PC-9 (cell line): Measurements from ENCODE around the gene GSTO2. TPM values are rescaled to one million over a fixed set of nuclear protein-coding genes. Genes with fewer than 3 reads are reported as not detected.
"Not testable (repeated sequence)": the region's sequence is repeated elsewhere in the genome, so short reads cannot be mapped to it uniquely, and the experiment has no call there.

Source experiments
- BruUV-seq: library from RNA; stranded (reverse); fragments of 400-500 nt; replicated peaks from 2 replicates; lab custom pipeline; 2021; lab: Mats Ljungman, UMichigan
- CTCF ChIA-PET: fragments of 300-600 bp; sonication (Branson Sonifier 250); formaldehyde crosslinking; loops from one replicate; lab custom pipeline; 2022; ENCODE audit warnings: antibody characterized with exemption; lab: Charles Lee
- POLR2A ChIA-PET: fragments of 300-600 bp; sonication (Branson Sonifier 250); formaldehyde crosslinking; loops from one replicate; lab custom pipeline; 2022; ENCODE audit warnings: antibody characterized with exemption; ENCODE audit not compliant: unreplicated experiment; lab: Charles Lee
- DNase-seq, 2 experiments: peaks; one replicate each; pipeline versions ENCODE4 v3.0.0 to v3.0.0-alpha.2; 2015 to 2022; ENCODE audit warnings: mixed read lengths in 1 of 2
- H2AFZ ChIP-seq: fragments of 200-600 bp; sonication (generic); 2 replicates; pipeline ENCODE4 v1.8.1; 2017; ENCODE audit warnings: antibody characterized with exemption
- H3F3A ChIP-seq: fragments of 200-600 bp; sonication (generic); 2 replicates; pipeline ENCODE4 v1.8.1; 2017; ENCODE audit warnings: antibody characterized with exemption, mild to moderate bottlenecking, low read depth; ENCODE audit not compliant: insufficient read depth
- H3K27ac ChIP-seq: fragments of 200-600 bp; sonication (generic); 2 replicates; pipeline ENCODE4 v1.6.1; 2016; ENCODE audit warnings: mixed run types
- H3K27me3 ChIP-seq: fragments of 200-600 bp; sonication (generic); 2 replicates; pipeline ENCODE4 v1.6.1; 2016; ENCODE audit warnings: low read depth, mixed run types; ENCODE audit not compliant: insufficient read depth
- H3K36me3 ChIP-seq: fragments of 200-600 bp; sonication (generic); 2 replicates; pipeline ENCODE4 v1.6.1; 2016; ENCODE audit warnings: low read depth, mixed run types
- H3K4me1 ChIP-seq: fragments of 200-600 bp; sonication (generic); replicated peaks from 2 replicates; pipeline ENCODE4 v1.6.1; 2016; ENCODE audit warnings: mixed run types; ENCODE audit not compliant: insufficient read depth
- H3K4me2 ChIP-seq: fragments of 200-600 bp; sonication (generic); 2 replicates; pipeline ENCODE4 v1.6.1; 2017; ENCODE audit warnings: mixed run types
- H3K4me3 ChIP-seq: fragments of 200-600 bp; sonication (generic); 2 replicates; pipeline ENCODE4 v1.6.1; 2016; ENCODE audit warnings: mixed run types
- H3K79me2 ChIP-seq: fragments of 200-600 bp; sonication (generic); 2 replicates; pipeline ENCODE4 v1.6.1; 2017; ENCODE audit warnings: low read depth, mixed run types
- H3K9me2 ChIP-seq: fragments of 200-600 bp; sonication (generic); 2 replicates; pipeline ENCODE4 v1.8.1; 2017; ENCODE audit warnings: mild to moderate bottlenecking; ENCODE audit not compliant: insufficient read depth
- H3K9me3 ChIP-seq: fragments of 200-600 bp; sonication (generic); 2 replicates; pipeline ENCODE4 v1.8.1; 2016; ENCODE audit warnings: low read depth; ENCODE audit not compliant: insufficient read depth
- H4K20me1 ChIP-seq: fragments of 200-600 bp; sonication (generic); 2 replicates; pipeline ENCODE4 v1.8.1; 2017; ENCODE audit not compliant: insufficient read depth
- CTCF ChIP-seq: fragments of 200-600 bp; sonication (generic); conservative IDR thresholded peaks from 2 replicates; pipeline ENCODE4 v1.6.1; 2017; ENCODE audit warnings: mixed run types, antibody characterized with exemption, mild to moderate bottlenecking, moderate library complexity
- EZH2 ChIP-seq: fragments of 200-600 bp; sonication (generic); IDR thresholded peaks from 2 replicates; pipeline ENCODE4 v1.8.0; 2017; ENCODE audit warnings: antibody characterized with exemption, low read depth
- intact Hi-C: fragments of 100-400 bp; cut with micrococcal nuclease; formaldehyde crosslinking; loops from one replicate; pipeline ENCODE4 v1.10.0; 2022; ENCODE audit not compliant: unreplicated experiment
- total RNA-seq: library from RNA; stranded (reverse); gene quantifications from 2 replicates; pipeline ENCODE4 v1.2.3, GENCODE V29; 2021

GSTO2 gene
- total RNA-seq, 1 experiment from 2014 or later, result 3.3 TPM

DNA sequence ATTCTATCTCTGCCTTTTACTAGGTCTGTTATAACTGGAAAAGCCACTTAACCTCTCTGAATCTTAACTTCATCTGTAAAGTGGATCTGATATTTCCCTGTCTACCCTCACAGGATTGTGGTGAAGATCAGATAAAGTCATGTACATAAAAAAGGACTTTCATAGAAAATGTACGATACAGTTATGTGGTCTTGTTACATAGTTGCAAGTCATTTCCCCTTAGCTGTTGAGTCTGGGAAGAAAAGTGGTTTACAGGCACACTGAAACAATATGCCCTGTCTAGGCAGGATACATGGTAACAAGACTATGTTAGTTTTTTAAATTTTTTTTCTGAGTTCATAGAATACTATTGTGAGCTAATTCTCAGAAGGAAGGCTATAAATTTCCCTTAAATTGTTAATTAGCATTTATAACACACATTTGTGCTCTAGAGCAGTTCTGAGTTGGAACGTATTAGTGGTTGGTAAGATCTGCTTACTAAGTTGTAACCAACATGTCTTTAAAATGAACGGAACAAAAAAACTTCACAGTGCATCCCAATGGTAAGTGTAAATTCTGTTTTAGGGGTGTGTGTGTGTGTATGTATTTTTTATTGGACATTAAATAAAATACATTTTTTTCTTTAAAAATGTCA lies 21.4 kb upstream of the GSTO2 start:
- H3K79me2 ChIP-seq, result no peaks in the 10 kb centered on the region
- no peaks in the 10 kb centered on the region for H3K27me3 ChIP-seq
- ChIA-PET POLR2A (no interaction called here), CTCF (interaction anchor here (1.0 kb wide), 1 partner anchor 19 kb away, joined by 7 read pairs; no protein-coding TSS in a partner anchor)
- no peaks in the 10 kb centered on the region for H3K9me2 ChIP-seq
- no TSS peak for BruUV-seq
- no peak for DNase-seq
- no peak overlapping the region for H3K4me3 ChIP-seq
- H3K4me1 ChIP-seq, result no peaks in the 10 kb centered on the region
- H3K27ac ChIP-seq, result no peak overlapping the region
- H3K36me3 ChIP-seq, result no peaks in the 10 kb centered on the region
- no peak overlapping the region for H3K4me2 ChIP-seq
- intact Hi-C loops, result no loop called here
- no peak overlapping the region for H2AFZ ChIP-seq
- no peak for TF ChIP-seq EZH2
- TF ChIP-seq CTCF, result no peak
- H4K20me1 ChIP-seq, result no peaks in the 10 kb centered on the region
- H3F3A ChIP-seq, result 0 out of 2 replicates have a peak, but pooled peaks cover 2% of the 10 kb centered on the region
- H3K9me3 ChIP-seq, result no peaks in the 10 kb centered on the region

DNA sequence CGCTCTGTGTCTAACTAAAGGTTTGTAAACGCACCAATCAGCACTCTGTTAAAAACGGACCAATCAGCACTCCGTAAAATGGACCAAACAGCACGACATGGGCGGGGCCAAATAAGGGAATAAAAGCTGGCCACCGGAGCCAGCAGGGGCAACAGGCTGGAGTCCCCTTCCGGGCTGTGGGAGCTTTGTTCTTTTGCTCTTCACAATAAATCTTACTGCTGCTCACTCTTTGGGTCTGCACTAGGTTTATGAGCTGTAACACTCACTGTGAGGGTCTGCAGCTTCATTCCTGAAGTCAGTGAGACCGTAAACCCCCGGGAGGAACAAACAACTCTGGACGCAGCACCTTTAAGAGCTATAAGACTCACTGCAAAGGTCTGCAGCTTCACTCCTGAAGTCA lies 20.1 kb upstream of the GSTO2 start:
- H3K79me2 ChIP-seq, H3K9me2 ChIP-seq, H3F3A ChIP-seq, H3K9me3 ChIP-seq, H3K4me2 ChIP-seq, H3K4me1 ChIP-seq, intact Hi-C loops, POLR2A ChIA-PET, CTCF ChIA-PET, H3K27me3 ChIP-seq, H3K4me3 ChIP-seq, DNase-seq, H3K27ac ChIP-seq, H4K20me1 ChIP-seq, BruUV-seq, H3K36me3 ChIP-seq, H2AFZ ChIP-seq: not testable (repeated sequence)

GRCh38 chr10:104250371-104250770 lies 18.6 kb upstream of the GSTO2 start:
- Histone ChIP-seq H3K36me3 (no peaks in the 10 kb centered on the region), H3K4me2 (no peak overlapping the region), H3K9me2 (no peaks in the 10 kb centered on the region), H4K20me1 (no peaks in the 10 kb centered on the region), H3F3A (0 out of 2 replicates have a peak, but pooled peaks cover 2% of the 10 kb centered on the region), H3K4me3 (no peak overlapping the region), H3K79me2 (peaks cover 6% of the 10 kb centered on the region), H3K4me1 (peaks cover 8% of the 10 kb centered on the region; the same call in 1 of the 2 replicates), H3K9me3 (no peaks in the 10 kb centered on the region), H2AFZ (no peak overlapping the region), H3K27ac (no peak overlapping the region), H3K27me3 (no peaks in the 10 kb centered on the region)
- BruUV-seq, result no TSS peak
- ChIA-PET POLR2A (no interaction called here), CTCF (no interaction called here)
- DNase-seq, result no peak
- intact Hi-C loops, result no loop called here
- TF ChIP-seq CTCF (no peak), EZH2 (no peak)

- Histone ChIP-seq H3K9me2 (no peaks in the 10 kb centered on the region), H3K27me3 (no peaks in the 10 kb centered on the region), H3K4me2 (no peak overlapping the region), H3K27ac (no peak overlapping the region), H4K20me1 (no peaks in the 10 kb centered on the region), H3K4me1 (peaks cover 14% of the 10 kb centered on the region), H2AFZ (no peak overlapping the region), H3F3A (peaks cover 8% of the 10 kb centered on the region), H3K36me3 (no peaks in the 10 kb centered on the region), H3K9me3 (no peaks in the 10 kb centered on the region), H3K4me3 (no peak overlapping the region), H3K79me2 (peaks cover 17% of the 10 kb centered on the region)
- CTCF ChIA-PET, result no interaction called here
- POLR2A ChIA-PET, result no interaction called here
- intact Hi-C loops, result no loop called here
- DNase-seq, result no peak
- TF ChIP-seq CTCF, result no peak
- no peak for TF ChIP-seq EZH2
- no TSS peak for BruUV-seq
Observed at GRCh38 chr10:104251443-104251842, 17.5 kb upstream of the GSTO2 start.
